GM18868 (cell line): Measurements from ENCODE around the gene OPCML.

Source experiments
- ATAC-seq: cut with Tn5 transposase; IDR thresholded peaks from one replicate; pipeline ENCODE4 v1.9.1; 2021; ENCODE audit warnings: mild to moderate bottlenecking, moderate library complexity; ENCODE audit not compliant: unreplicated experiment

Gene OPCML

GRCh38 chr11:133303262-133303661 is 229.0 kb downstream of the OPCML start:
- ATAC-seq = no peak

- ATAC-seq = no peak
Measured at GRCh38 chr11:133302056-133302455, 230.2 kb downstream of the OPCML start.

GRCh38 chr11:133300666-133301065 is 231.6 kb downstream of the OPCML start:
- no peak for ATAC-seq

- ATAC-seq = no peak
Measured at GRCh38 chr11:133291780-133292179, 240.5 kb downstream of the OPCML start.

- no peak for ATAC-seq
Measured at GRCh38 chr11:133285359-133285758, 246.9 kb downstream of the OPCML start.

DNA sequence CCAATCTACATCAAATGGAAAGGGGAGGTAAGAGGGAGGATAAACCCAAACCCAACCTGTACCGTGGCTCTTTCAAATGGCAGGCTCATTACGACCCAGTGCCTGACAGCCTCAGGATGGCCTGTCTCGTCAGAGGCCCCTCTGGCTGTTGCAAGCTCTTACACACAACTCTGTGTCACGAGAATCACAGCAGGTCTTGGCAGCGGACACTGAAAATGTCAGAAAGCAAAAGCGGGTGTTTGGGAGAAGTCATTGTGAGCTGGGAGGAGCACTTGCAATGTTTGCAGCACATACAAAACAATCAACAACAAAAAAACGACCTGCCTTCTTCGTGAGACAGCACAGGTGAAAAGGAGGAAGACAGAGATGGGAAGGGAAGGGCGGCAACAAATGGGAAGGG is 248.1 kb downstream of the OPCML start:
- no peak for ATAC-seq

GRCh38 chr11:133277886-133278285 is 254.4 kb downstream of the OPCML start:
- ATAC-seq = no peak

DNA sequence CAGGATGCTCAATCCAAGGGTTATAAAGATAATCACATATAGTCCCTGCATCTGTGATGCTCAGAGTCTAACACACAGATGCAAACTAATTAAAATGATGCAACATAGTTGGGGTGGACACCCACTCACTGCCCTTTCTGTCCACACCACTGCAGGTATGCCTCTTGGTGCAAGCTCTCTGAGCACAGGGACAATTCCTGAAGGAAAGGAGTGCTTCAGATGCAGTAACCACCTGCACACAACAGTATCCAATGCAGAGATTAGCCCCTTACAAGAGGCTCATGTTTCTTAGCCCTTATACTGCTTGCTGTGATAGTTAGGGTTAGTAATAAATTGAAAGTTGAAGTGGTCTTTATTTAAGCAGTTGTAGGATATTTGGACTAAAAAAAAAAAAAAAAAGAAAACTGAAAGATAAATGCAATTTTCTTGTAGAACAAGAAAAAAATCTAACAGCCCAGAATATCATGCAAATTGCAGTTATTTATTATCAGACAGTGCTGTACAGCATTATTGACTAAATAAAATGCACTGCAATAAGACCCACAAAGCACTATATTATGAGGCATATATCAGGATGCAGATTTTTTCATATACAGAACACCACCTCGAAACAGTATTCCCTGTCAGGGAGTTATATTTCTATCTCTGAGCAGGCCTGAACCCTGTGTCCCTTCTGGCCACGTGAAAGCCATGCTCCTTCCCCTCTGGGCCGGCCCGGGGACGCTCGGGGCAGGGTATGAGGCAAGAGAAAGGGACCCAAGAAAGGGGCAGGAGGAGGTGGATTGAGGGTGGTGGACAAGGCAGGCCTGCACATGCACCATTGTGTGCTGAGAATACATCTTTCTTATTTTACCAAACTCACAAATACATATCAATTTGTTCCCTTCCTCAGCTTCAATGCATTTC is 260.2 kb downstream of the OPCML start:
- no peak for ATAC-seq

DNA sequence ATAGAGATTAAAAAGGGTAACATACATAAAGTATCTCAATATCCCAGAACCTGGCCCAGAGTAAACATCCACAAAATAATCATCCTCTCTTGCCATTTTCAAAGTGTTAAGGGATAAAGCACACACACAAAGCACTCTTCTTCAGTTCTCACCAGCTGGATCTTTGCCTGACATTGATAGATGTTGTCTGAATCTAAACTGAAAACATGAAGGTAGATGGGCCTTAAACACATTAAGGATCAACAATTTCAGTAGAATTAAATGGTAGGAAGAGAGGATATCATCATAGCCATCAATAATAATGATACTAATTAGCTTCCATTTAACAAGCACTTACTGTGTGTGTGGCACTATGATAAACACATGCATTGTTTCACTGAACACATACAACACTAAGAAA is 261.1 kb downstream of the OPCML start:
- no peak for ATAC-seq

DNA sequence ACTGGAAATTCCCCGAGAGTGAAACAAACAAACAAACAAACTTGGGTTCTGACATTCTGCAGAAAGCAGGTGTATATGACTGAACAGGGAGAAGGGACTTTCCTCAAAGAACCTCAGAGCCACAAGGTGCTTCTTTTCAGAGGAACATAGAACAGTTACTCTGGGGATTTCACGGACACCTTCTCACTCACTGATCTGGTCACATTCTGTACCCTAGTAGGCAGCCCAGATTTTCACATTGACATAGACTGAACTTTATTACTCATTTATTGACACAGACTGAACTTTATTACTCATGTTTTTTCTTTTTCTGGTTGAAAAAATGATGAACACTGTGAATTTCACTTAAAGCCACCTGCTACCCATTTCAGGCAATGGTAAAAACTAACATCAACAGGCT is 263.0 kb downstream of the OPCML start:
- peak; percentile 97 for ATAC-seq

DNA sequence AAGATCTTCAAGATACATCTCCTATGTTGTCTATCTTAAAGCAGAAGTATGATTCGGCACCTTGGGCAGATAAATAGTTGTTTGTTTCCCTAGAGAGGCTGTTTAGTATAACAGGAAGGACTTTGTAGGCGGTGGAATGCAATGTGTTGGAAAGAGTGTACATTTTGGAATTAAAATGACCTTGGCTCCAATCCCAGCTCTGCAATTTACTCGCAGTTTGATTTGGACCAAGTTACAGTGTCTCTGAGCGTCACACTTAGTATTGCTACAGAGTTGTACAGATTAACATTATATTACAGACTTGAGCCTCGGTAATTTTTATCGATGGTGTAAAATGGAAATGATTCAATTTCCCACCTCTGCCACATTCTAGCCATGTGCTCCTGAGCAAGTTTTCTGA is 265.3 kb downstream of the OPCML start:
- ATAC-seq = no peak

DNA sequence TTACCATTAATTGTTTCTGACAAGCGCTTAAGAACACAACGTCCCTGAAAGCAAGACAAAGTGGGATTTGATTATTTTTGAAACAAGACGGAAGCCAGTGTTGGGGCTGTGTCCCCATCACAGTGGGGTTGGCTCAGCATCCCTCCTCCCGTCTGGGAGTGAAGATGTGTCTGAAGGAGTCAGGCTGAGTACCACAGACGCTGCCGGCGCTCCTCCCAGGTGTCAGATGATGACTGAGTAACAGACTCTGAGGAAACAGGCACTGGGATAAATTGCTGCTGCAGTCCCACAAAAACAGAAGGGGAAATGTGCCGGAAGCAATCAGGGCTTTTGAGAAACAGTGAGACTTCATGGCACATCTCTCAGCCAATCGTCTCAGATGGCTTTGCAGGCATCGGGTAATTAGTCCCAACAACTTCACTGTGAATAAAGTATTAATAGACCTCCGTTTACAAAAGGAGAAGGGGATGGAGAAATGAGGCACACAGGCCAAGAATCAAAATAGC is 266.7 kb downstream of the OPCML start:
- no peak for ATAC-seq

DNA sequence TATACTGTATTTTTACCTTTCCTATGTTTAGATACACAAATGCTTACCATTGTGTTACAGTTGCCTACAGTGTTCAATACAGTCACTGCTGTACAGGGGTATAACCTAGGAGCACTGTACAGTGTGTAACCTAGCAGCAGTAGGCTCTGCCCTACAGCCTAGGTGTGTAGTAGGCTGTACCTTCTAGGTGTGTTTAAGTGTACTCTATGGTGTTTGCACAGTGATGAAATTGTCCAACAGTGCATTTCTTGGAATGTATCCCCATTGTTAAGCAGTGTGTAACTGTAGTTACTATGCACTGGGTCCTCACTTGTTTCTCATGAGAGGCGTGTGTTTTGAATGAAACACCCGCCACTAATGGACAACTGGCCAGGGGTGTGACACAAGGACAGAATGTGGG is 269.0 kb downstream of the OPCML start:
- no peak for ATAC-seq

DNA sequence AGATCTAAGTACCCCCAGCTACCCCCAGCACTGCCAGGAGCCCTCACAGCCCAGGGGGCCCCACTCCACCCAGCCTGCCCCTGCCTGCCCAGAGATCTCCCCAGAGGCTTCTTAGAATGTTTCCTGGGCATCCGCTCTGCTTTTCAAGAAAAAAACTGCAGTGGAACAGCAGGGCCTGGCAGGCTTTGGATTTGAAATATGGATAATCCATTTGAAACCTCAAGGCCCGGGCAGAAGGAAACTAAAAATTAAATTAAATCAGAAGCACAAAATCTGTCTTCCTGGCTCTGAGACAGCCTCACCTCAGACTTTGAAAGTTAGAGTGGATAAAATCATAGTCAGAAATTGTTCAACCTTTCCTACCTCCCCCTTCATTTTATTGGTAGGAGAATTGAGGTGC is 273.6 kb downstream of the OPCML start:
- ATAC-seq = no peak

- ATAC-seq = no peak
Measured at GRCh38 chr11:133254601-133255000, 277.7 kb downstream of the OPCML start.

GRCh38 chr11:133253570-133253969 is 278.7 kb downstream of the OPCML start:
- no peak for ATAC-seq

DNA sequence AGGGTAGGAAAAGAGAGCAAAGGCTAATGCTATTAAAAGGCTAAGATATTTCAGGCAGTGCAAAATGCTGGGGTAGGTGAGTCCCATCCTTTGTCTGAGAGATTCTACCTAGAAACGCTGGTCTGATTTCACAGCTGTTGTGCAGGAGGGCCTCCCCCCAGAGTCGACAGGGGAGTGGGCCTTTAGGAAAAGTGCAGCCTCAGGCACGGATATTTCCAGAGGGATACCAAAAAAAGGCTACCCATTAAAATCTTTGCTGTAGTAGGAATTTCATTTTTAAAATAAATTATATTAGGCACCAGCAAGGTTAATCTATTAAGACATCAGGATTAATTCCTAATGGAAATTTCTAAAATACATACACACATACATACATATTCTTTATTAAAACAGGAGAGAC is 280.5 kb downstream of the OPCML start:
- ATAC-seq = no peak

DNA sequence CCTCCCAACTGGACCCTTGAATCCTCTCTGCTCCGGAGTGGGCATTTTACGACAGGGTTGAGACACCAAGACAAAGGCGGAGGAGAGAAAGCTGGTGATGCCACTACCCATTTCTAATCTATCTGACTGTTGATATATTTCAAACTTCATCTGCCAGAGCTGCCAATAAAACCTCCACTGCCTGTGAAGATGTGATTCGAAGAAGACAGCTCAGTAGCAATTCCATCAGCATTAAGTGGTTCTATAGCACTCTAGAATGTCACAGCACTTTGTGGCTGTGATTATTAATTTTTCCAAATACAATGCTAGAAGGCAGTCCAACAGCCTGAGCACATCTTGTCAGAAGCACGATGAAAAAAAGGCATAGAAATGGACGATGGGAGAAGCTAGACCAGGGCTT is 282.8 kb downstream of the OPCML start:
- no peak for ATAC-seq

DNA sequence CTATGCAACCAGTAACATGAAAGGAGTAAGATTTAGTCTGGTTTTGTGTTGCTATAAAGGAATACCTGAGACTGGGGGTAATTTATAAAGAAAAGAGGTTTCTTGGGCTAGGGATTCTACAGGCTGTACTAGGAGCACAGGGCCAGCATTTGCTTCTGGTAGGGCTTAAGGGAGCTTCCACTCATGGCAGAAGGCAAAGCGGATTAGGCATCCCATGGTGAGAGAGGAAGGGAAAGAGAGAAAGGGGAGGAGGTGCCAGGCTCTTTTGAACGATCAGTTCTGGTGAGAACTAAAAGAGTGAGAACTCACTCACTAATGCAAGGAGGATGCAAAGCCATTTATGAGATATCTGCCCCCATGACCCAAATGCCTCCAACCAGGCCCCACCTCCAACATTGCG is 283.2 kb downstream of the OPCML start:
- ATAC-seq = no peak

DNA sequence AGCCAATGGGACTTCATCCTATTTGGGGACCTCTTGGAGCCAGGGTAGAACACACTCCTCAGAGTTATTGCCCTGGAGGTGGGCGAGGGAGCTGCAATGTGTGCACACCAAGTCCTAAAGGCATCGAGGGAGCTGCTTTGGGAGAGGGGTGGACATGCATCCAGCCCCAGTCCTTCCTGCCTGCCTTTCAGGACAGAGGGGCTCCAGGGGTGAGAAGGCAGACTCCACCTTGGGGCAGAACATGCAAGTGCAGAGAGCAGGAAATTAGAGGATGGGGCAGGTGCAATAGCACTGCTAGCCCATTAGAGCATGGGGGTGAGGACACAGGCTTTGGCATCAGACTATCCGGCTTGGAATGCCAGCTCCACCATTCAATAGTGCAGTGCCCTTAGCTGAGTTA is 288.5 kb downstream of the OPCML start:
- ATAC-seq = no peak

GRCh38 chr11:133240908-133241655 is 291.2 kb downstream of the OPCML start:
- no peak for ATAC-seq

- no peak for ATAC-seq
Measured at GRCh38 chr11:133239575-133239974, 292.7 kb downstream of the OPCML start.
